ENCODE data around the gene MRPL20.
"Not testable (repeated sequence)": the region's sequence is repeated elsewhere in the genome, so short reads cannot be mapped to it uniquely, and the experiment has no call there.

The MRPL20 gene

DNA sequence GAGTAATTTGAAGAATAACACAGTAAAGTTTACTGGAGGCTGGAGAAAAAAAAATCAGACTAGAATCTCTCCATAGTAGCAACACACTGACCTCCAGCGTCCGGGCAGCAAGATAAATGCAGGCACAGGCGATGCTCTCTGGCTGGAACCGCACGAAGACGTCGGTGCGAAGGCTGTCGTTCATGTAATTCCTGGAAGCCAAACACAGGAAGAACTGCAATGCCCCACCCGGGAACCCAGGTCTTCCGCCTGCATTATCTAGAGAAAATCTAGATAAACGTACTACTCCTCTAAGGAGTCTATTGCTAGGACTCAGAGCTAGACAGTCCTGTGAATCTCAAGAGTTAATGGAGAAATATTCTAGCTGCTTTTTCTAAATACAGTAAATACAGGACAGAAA lies 16.4 kb downstream of the MRPL20 start:
- Histone ChIP-seq H3K27me3 (replicated peaks) (no peaks in the 10 kb centered on the region), H3K36me3 (replicated peaks) (peaks cover 95% of the 10 kb centered on the region), H3K4me3 (ENCODE audit: low read depth, low read length) (no peak overlapping the region), H3K27ac (no peak overlapping the region)
- in situ Hi-C loops (cut with HindIII; ENCODE audit: low pct_ligation_motif_present, low sequenced_read_pairs): no loop called here
- TF ChIP-seq, protein P1, sequence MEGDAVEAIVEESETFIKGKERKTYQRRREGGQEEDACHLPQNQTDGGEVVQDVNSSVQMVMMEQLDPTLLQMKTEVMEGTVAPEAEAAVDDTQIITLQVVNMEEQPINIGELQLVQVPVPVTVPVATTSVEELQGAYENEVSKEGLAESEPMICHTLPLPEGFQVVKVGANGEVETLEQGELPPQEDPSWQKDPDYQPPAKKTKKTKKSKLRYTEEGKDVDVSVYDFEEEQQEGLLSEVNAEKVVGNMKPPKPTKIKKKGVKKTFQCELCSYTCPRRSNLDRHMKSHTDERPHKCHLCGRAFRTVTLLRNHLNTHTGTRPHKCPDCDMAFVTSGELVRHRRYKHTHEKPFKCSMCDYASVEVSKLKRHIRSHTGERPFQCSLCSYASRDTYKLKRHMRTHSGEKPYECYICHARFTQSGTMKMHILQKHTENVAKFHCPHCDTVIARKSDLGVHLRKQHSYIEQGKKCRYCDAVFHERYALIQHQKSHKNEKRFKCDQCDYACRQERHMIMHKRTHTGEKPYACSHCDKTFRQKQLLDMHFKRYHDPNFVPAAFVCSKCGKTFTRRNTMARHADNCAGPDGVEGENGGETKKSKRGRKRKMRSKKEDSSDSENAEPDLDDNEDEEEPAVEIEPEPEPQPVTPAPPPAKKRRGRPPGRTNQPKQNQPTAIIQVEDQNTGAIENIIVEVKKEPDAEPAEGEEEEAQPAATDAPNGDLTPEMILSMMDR (IDR thresholded peaks at IDR 0.05; ENCODE audit: low read depth, low read length, missing control alignments): no peak
- no peak for DNase-seq

DNA sequence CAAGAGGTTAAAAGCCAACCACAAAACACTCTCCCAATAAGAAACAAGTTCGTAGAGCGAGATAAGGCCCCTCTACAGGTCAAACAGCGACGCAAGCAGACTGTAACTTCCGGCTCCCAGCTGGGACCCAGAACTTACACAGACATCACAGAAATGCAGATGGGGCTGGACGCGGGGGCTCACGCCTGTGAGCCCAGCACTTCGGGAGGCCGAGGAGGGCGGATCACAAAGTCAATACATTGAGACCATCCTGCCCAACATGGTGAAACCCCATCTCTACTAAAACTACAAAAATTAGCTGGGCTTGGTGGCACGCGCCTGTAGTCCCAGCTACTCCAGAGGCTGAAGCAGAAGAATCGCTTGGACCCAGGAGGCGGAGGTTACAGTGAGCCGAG lies 19.0 kb downstream of the MRPL20 start:
- in situ Hi-C loops (cut with HindIII; ENCODE audit: low pct_ligation_motif_present, low sequenced_read_pairs): no loop called here
- Histone ChIP-seq H3K27me3 (replicated peaks) (no peaks in the 10 kb centered on the region), H3K36me3 (replicated peaks) (peaks cover 76% of the 10 kb centered on the region), H3K27ac (no peak overlapping the region), H3K4me3 (ENCODE audit: low read depth, low read length) (no peak overlapping the region)
- TF ChIP-seq, protein P1 (IDR thresholded peaks at IDR 0.05; ENCODE audit: low read depth, low read length, missing control alignments): no peak
- DNase-seq: no peak

DNA sequence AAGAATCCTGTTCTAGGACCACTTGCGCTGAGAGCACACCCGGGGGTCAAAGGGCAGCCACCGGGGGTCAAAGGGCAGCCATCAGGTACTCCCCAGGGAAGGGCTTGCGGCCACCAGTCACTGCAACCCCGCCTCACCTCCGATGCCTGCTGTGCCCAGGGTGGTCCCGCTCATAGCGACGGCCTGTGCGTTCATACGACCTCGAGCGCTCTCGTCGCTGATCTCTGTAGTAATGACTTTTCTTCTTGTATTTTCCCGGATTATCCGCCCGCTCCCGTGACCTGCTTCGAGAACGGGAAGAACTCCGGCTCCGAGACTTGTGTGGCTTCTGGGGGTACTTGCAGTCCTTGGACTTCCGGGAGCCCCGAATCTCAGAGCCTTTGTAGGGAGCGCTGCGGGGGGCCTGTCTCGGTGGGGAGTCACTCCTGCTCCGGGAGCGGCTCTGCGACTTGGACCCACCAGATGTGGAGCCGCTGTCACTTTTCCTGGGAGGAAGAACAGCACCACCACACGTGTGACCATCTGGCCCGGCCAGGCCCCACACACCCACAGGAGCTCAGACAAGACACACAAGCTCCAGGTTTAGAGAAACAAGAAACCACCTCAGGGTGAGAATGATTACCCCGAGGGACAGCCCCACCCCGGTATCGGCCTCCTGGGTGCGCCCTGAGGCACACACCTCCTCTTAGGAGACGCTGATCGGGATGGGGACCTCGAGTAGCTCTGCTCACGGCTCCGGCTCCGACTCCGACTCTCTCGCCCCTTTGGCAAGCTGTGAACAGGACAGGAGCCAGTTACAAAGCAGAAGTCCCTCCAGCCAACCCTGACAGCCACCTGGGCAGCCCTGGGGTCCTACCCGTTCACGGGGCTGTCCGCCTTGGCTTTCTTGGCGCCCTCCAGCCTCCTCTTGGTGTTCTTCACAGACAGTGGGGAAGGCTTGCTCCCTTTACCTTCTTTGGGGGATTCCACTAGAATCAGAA lies 19.7 kb downstream of the MRPL20 start:
- no peak overlapping the region for H3K4me3 ChIP-seq (ENCODE audit: low read depth, low read length)
- H3K27me3 ChIP-seq (replicated peaks): no peaks in the 10 kb centered on the region
- DNase-seq: no peak
- TF ChIP-seq, protein P1 (IDR thresholded peaks at IDR 0.05; ENCODE audit: low read depth, low read length, missing control alignments): no peak
- peaks cover 69% of the 10 kb centered on the region for H3K36me3 ChIP-seq (replicated peaks)
- H3K27ac ChIP-seq: no peak overlapping the region
- in situ Hi-C loops (cut with HindIII; ENCODE audit: low pct_ligation_motif_present, low sequenced_read_pairs): no loop called here

DNA sequence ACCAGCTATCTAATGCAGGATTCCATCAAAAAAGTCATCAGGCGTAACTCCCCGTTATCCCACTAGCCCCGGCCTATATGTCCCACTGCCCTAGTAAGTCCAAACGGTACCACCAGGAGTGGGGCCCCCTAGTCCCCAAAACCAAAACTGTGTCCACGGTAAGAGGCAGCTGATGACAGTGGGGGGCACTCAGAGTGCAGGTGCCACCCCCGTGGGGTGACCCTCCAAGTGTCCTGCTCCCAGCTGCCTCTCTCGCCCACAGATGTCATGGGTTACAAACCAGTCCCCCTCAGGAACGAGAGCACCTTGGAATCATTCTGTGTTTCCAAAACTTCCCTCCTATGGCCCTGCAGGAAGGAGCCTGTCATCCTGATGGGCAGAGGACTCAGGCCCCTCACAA lies 21.2 kb downstream of the MRPL20 start:
- DNase-seq: no peak
- Histone ChIP-seq H3K27me3 (replicated peaks) (no peaks in the 10 kb centered on the region), H3K4me3 (ENCODE audit: low read depth, low read length) (no peak overlapping the region), H3K27ac (no peak overlapping the region), H3K36me3 (replicated peaks) (peaks cover 61% of the 10 kb centered on the region)
- TF ChIP-seq, protein P1 (IDR thresholded peaks at IDR 0.05; ENCODE audit: low read depth, low read length, missing control alignments): no peak
- in situ Hi-C loops (cut with HindIII; ENCODE audit: low pct_ligation_motif_present, low sequenced_read_pairs): no loop called here

DNA sequence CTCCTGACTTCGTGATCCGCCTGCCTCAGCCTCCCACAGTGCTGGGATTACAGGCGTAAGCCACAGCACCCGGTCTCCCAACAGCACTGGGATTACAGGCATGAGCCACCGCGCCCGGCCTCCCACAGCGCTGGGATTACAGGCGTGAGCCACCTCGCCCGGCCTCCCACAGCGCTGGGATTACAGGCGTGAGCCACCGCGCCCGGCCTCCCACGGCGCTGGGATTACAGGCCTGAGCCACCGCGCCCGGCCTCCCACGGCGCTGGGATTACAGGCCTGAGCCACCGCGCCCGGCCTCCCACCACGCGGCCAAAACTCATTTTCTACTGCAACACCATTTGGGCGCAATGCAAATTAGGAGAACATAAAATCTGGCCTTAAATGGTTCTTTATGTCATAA lies 21.8 kb downstream of the MRPL20 start:
- peaks cover 55% of the 10 kb centered on the region for H3K36me3 ChIP-seq (replicated peaks)
- in situ Hi-C loops (cut with HindIII; ENCODE audit: low pct_ligation_motif_present, low sequenced_read_pairs); H3K27ac ChIP-seq; DNase-seq; H3K27me3 ChIP-seq (replicated peaks); H3K4me3 ChIP-seq (ENCODE audit: low read depth, low read length): not testable (repeated sequence)

DNA sequence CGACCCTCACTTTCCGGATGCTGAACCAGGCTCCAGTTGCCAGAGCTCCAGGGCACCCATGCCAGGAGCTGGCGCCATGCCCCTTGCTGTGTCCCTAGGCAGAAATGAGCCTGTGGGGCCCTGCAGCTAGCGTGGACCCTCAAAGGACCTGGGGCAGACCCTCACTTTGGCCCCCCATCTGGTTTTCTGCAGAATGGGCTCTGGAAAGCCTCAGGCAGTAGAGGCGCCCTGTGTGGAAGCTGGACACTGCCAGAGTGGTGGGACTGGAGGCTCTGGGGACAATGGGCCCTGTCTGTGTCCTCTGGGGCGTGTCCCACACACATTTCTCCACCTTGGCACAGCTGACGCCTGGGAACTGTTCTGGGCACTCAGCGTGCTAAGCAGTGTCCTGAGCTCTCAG lies 25.8 kb downstream of the MRPL20 start:
- TF ChIP-seq, protein P1 (IDR thresholded peaks at IDR 0.05; ENCODE audit: low read depth, low read length, missing control alignments): no peak
- H3K36me3 ChIP-seq (replicated peaks): peaks cover 14% of the 10 kb centered on the region
- no peak for DNase-seq
- H3K27ac ChIP-seq: no peak overlapping the region
- H3K4me3 ChIP-seq (ENCODE audit: low read depth, low read length): no peak overlapping the region
- in situ Hi-C loops (cut with HindIII; ENCODE audit: low pct_ligation_motif_present, low sequenced_read_pairs): no loop called here
- H3K27me3 ChIP-seq (replicated peaks): no peaks in the 10 kb centered on the region
